OCI-M2 (cell line): ENCODE results near the gene HOXC4.
A peak's percentile ranks its signal among the peaks of the same experiment; 100 is the strongest.

ENCODE experiments used
- DNase-seq: peaks from one replicate; lab custom pipeline; 2025; ENCODE audit not compliant: unreplicated experiment; lab: John Stamatoyannopoulos, UW

HOXC4 gene

DNA sequence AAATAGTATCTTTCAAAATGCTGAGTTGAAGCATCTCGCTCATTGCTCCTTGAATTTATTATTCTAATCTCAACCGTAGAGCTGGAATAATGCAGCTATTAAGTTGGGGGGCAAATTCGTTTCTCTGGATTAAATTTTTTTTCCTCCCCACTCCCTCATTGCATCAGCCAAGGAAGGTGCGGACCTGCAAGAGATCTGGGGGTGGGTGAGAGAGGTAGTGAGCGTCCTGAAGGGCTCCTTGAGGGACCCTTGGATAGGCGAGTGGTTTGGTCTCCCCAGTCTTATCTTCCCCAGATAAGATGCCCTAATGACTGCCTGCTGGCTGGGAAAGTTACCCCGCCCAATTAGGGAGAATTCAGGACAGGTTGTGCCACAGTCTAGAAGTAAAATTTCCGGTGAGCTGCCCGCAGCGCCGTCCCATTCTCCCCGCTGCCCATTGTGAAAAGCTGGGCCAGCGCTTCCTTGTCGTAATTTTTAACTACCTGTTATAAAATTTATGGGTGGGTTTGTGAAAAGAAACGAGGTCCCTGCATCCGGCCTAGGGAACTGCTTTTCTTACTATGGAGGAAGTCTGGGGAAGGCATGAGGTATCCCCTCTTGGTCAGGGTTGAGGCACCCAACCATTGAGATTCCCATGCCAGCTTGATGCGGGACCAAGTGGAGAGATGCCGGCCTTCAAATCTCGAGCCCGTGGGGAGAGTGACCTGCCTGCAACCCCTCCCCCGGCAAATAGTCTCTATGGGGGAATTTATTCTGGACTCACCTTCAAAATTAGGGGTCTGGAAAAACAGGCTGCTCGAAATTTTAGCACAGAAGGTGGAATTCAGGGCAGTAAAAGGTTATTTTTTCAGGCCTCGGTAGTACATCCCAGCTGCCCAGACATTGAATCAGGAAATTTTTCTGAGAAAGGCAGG lies 38.4 kb upstream of the HOXC4 start:
- DNase-seq, result no peak

DNA sequence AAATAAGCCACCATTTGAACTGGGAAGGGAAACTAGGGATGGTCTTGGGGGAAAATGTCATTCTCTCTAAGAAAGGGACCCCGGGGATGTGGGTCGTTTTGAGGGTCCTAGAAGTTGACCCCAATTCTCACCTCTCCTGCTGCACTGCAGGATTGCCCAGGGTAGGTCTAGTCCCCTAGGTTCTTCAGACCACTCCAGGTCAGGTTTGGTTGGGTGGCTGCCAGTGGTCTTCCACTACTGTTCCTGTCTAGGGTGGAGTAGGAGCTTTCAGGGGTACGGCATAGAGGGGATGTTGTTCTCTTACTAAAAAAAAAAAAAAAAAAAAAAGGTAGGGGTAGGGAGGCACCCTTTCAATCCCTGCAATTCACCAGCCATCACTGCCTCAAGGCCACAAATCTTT lies 37.6 kb upstream of the HOXC4 start:
- DNase-seq, result no peak

DNA sequence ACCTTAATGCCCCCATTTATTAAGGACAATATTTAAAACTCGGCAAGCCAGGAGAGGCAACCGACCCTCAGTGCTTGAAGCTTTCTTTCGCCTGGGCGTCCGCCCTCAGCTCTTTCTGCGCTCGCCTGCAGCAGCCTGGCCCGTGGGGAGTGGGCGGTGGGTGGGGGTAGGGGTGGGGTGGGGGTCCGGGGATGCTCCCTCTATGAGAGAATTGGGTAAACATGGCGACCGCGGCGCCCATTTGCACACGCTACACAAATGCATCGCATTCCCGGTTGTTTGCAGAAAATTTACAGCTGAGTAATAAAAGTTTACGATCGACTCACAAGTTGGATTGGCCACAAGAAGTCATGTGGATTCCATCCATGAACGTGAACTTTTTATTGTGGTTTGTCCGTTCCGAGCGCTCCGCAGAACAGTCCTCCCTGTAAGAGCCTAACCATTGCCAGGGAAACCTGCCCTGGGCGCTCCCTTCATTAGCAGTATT lies 37.1 kb upstream of the HOXC4 start:
- DNase-seq, result no peak

DNA sequence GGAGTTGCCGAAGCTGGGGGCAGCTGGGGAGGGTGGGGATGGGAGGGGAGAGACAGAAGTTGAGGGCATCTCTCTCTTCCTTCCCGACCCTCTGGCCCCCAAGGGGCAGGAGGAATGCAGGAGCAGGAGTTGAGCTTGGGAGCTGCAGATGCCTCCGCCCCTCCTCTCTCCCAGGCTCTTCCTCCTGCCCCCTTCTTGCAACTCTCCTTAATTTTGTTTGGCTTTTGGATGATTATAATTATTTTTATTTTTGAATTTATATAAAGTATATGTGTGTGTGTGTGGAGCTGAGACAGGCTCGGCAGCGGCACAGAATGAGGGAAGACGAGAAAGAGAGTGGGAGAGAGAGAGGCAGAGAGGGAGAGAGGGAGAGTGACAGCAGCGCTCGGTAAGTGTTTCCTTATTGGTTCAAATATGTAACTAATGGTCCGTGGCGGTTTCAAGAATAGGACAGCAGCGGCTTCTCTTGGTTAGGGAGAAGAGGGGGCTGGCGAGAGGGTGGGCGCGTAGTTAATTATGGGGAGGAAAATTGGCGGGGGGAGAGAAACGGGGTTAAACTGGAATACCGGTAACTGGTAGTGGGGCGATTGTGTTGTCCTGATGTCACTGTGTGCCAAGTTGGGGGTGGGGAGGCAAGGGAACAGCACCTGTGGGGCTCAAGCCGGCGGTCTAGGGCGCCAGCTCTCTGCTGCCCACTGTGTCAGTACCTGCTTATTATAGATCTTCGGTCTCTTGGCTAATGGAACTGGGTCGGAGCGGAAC lies 36.4 kb upstream of the HOXC4 start:
- no peak for DNase-seq

DNA sequence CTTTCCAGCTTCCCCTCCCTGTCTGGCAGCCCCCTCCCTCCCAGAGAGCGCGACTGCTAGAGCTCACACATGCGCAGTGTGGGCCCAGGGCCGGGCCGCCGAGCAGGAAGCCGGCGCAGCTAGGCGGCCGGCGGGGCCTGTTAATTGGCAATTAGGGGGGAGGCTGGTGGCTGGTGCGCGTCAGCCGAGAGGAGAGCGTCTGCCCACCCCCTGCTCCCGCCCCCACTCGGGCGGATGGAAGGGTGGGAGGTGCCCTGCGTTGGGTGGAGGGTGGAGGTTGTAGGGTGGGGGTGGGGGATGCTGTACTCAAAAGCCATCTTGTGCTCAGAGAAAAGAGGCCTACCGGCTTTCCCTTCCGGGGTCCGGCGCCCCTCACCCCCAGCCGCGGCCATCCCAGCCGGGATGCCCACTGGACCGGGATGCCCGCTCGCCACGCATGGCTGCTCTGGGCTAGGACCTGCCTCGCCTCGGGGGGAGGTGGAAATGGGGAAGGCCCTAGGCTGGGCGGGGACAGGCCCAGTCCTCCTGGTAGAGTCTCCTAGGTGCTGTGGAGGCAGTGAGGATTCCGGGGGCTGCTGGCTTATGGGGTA lies 35.7 kb upstream of the HOXC4 start:
- peak; percentile 46 for DNase-seq

DNA sequence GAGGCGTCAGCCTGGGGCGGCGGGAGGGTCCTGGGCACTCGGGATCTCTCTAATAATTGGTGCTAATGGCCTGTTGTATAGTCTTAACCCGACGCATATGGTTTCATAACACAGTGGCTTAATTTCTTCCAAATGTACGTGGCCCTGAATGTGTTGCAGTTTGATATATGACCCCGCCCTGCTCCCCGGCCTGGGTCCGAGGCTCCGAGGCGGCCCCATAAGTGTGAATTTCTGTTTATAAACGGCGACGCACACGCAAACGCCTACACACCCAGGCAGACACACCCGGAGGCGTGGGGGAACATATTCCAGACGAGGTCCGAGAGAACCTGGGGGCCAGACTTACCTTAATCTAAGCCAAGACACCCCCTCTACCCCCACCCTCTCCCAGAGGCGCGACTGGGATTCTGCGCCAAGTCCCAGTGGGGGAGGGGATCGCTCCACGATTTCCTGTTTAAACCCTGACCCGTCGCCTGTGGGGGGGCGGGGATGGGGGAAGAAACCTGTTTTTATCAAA lies 35.1 kb upstream of the HOXC4 start:
- DNase-seq, result no peak

DNA sequence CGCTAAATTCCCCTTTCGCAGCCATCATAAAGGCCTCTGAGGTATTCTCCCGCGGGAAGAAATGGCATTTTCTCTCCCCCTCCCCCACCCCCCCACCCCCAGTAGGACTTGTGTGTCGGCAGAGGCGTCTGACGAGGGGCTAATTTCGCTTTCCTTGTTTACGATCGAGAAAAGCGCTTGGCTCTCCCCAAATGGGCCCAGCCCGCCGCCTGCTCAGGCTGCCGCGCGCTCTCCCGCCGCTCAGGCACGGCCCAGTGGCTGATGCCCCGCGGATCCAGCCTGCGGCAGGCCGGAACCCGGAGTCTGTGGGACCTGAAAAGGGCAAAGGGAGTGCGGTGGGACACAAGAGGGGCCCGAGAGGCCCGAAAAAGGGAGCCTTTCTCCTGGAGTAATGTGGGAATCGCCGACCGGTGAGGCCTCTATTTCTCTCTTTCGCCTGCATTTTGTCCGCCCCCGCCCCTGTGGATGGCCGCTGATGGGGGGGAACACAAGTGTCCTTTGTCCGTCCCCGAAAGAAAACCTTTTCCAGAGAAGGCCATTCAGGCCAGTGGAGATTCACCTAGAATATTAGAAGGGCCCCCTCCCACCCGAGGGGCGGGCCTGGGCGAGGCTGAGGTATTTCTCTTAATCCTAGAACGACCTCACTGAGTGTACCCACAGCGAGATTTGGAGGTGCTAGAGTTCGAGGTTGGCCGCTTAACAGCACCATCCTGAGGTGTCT lies 34.4 kb upstream of the HOXC4 start:
- no peak for DNase-seq

DNA sequence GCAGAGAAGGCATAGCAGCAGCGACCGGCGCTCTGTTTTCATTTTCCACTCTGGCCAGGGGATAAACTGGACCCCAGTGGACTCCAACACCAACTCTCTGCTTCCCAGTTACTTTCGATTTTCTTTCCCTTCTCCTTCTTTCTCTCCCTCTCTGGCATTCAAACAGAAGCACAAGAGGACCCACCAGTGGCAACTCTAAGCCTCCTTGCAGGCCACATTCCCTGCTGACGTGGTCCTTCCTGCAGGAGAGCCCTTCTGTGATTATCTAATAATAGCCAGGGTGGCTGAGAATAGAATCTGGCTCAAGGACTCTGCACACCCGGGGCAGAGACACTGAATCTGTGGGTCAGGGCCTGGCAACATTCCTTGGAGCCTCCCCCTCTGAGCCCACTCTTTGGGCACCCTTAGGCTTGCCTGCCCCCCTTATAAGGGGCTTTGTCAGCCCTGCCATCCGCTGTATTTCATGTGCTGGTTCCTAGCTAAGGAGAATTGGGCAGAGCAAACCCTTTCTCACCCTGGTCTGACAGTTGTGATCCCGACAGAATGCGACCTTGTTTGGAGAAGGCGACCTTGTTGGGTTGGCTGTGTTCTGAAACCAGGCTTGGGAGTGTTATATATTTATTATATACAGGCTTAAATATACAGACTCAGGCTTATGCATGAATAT lies 33.6 kb upstream of the HOXC4 start:
- DNase-seq, result no peak

DNA sequence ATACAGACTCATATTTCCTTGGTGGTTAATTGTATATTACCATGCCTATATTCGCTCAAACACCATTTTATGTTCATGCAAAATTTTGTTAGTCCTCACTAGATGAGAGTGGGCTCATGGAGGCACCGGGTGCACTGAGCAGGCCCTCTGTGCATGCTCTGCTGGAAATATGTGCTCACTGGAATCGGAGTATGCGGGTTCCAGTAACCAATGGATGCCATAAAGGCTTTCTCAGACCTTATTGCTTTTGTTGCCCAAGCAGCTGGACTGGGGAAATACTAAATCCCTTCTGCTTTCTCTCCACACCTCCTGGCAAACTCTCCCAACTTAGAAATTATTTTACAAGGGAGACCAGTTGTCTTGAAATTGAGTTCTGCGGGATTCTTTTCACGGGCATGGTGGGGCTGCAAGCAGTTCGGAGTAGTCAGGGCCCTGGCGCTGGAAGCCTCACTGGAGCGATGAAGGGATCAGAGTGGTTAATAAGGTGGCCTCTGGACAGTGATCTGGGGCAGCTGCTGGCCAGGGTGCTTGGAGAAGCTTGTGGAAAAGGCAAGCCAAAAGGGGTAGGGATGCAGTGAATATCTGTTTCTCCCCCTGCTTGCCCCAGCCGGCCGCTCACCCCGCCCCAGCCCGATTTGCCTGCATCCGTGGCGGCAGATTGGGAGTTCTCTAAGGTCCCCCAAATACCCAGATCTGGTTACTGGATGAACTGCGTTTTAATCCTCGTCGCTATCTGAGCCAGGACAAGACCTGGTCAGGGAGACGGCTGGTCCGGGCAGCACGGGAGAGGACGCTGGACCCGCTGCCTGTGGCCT lies 32.8 kb upstream of the HOXC4 start:
- no peak for DNase-seq

DNA sequence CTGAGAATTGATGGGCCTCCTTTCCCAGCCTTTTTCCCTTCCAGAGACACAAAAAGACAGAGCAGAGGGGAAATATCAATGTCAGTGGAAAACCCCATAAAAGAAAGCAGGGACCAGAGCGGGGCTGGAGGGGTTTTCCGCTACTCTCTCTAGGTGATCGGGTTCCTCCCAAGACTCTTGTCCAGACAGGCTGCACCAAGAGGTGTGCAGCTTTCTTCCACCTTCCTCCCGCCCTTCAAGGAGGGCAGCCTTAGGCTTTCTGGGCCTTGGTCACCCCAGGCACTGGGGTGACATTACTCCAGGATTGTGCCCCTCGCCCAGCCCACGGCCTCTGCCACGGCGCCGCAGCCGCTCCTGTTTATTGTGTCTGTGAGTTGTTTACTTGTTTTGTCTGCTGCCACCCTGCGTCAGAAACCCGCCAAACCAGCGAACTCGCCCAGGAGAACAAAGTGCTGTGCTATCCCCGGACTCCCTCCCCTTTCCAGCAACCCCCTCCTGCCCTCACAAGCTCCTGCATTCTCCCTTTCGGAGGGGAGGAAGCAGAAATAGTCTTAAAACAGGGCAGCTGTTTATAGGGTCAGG lies 32.1 kb upstream of the HOXC4 start:
- DNase-seq, result no peak

DNA sequence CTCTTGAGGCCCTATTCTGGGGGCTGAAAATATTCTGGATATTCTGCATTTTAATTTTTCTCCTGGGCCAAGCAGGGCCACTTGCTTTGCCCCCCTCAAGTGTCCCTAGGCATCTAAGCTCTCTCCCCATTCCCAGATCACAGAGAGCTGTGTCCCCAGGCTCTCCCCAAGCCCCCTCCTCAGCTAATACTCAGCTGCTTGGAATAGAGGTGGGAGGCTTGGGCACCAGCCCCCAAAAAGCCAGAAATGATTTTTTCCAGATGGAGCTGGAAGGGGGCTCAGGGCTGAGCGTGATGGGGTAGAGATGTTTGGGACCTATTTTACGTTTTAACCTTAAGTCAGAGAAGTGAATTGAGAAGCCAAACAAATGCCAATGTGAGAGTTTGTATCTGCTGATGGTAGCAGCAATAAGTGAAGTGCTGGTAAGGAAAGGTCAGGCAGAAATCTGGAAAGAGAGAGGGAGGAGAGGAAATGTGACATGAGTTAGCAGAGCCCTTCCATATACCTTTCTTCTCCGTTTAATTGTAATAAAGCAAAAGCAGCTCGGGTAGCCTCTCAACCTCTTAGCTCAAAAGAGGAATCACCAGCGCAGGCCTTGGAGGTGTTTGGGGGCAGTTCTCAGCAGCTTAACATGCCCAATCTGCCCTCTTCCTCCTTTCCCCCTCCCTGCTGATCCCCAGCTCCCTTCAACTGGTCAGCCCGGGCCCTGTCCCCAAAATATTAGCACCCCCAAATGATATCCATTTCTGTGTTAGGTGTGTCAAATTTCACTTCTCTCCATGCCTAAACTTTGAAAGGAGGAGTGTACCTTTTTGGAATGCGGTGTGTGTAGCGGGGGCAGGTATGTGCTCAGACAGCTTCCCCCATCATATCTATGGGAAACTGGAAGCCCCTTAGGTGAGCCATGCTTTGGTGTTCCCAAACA lies 30.4 kb upstream of the HOXC4 start:
- DNase-seq, result no peak

DNA sequence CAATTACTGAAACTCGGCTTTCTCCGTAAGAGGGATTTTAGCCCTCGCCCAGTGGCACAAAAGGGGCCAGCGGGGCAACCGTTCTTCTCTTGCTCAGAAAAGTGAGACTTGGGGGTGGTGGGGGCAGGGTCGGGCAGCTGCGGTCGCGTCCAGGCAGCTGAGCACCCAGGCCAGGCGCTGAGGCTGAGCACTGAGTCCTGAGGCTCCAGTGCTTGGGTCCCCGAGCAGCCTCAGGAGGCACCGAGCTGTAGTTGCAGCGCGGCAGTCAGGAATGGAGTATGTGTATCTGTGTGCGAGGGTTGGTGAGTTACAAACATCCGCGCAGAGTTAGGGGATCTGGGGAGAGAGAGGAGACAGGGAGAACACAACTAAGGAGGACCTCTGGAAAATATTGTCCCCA lies 29.5 kb upstream of the HOXC4 start:
- no peak for DNase-seq

DNA sequence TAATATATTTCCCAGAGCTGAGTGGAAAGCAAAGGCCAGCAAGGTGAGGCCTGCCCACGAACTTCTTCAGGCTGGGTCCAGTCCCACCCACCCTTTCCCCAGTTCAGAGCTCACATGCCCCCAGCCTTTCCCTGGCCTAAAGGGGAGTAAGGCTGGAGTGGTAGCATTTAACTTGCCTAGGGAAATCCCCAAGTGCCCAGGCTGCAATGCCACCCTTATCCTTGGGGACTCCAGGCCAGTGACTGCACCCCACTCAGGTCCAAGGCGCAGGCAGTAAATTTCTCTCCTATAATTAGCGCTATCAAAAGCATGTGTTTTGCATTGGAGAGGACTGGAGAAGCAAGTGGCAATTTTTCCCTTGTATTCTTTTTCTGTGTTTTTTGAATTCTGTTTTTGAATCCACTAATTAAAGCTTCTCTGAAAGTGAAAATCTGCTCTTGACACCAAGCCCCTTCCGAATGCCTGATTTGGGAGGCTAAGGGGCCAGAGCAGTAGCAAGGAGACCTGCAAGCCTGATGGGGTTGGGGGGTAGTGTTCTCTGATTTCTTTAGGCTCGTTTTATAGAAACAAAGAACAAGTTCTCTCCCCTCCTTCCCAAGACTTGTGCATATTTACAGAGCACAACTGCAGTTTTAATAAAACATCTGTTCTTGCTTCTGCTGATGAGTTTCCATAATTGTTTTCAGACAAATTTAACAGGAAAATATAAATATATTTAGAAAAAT lies 28.9 kb upstream of the HOXC4 start:
- no peak for DNase-seq

DNA sequence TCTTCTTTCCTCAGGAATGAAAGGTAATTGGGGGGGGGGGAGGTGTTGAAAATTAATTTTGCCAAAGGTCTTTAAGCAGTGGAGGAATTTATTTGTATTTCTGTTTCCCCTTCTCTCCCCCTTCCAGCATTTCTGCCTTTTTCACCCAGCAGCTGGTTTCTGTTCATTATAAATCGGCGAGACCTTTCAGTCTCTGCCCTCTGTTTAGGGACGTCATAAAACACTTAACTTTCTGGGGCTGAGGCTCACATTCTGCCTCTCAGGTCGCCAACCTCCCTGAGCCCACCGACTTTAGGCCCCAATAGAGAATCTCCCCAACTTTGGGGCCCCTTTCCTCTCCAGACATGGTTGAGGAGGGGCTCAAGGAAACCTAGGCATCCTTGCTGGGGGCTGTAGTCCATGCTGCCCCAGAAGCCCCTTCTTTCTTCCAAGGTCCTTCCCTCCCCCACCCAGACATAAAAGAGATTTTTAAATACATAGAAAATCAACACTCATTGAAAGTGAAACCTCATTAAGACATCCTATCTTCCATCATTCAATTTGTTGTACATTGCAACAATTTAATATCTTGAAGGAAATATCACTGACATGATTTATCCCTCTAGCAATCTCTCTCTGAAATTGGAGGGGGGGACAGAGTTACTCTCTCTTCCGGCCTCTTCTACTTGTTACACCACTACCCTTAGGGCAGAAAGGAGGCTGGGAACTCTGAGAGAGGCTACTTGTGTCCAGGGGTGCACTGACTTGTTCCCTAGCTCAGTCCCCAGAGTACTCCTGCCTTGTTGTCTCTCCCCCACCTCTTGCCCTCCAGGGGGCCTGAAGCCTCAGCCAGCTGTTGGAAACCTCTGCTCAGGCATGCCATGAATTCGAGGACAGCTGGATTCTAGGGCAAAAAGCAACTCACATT lies 27.9 kb upstream of the HOXC4 start:
- DNase-seq, result no peak

DNA sequence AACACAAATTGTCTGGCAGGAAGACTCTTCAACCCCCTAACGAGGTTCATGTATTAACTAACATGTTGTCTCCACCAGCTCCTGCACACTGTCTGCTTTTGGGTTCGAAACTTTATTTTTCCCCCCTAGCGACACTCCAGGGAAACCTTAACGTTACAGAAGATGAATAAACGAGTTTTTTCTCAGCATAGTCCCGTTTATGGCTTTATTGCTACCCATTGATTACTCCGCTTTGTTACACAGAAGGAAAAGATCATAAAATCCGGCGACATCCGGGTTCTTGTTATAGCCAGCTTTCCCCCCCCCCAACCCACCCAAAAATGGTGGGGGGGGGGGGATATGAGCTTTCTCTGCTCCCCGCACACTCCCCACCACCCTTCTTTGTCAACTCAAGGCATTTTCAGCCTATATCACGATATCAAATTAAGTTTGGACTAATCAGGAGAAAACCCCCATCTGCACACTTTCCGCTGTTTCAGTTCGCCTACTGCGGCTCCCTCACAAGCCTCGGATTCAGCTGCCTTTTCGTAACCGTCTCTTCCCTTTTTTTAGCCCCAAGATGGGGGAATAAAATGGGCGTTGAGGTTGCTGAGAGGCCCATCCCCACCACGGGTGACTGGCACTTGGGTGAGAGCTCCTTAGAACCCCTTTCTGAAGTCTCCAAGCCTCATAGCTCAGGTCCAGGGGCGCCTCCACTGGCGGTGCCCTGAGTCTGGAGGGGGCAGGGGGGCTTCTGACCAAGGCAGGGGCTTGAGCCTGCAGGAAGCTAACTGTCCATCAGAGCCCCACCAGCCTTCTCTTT lies 26.8 kb upstream of the HOXC4 start:
- DNase-seq, result no peak

DNA sequence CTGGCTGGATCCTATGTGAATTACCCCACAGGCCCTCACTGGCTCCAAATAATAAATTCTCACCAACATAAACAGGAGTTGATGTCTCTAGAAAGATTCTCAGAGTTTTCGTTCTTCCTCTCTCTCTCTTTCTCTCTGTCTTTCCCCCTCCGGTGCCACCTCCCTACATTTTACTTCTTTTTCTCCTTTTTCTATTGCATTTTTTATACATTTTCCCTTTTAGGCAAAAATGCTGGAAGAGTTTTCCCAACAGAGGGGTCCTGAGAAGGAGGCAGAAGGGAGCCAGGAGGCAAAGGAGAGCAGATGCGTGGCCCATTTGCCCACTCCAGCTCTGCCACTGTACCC lies 26.2 kb upstream of the HOXC4 start:
- DNase-seq, result no peak
